HepG2 (cell line): ENCODE measurements around the gene KRTAP19-1. TPM values are rescaled to one million over a fixed set of nuclear protein-coding genes. Genes with fewer than 3 reads are reported as not detected.

Experiments used
- ATAC-seq: fragments of 200-7000 bp; cut with Tn5 transposase; 3 replicates; pipeline ENCODE4 v1.9.1; 2020; ENCODE audit warnings: mild to moderate bottlenecking, moderate library complexity
- BruUV-seq: library from RNA; stranded (reverse); fragments of 400-500 nt; replicated peaks from 2 replicates; lab custom pipeline; 2021; lab: Mats Ljungman, UMichigan
- CTCF ChIA-PET: fragments of 300-600 bp; formaldehyde crosslinking; extraction: SDS; loops from one replicate; lab custom pipeline; 2021; ENCODE audit warnings: low total read pairs, inconsistent platforms, low intra/inter-chr PET ratio; lab: Yijun Ruan, JAX
- POLR2A ChIA-PET: fragments of 350-600 bp; sonication (Branson Sonifier 250); formaldehyde crosslinking; loops from one replicate; lab custom pipeline; 2020; ENCODE audit warnings: antibody characterized with exemption, inconsistent platforms; lab: Yijun Ruan, JAX
- DNase-seq: peaks from one replicate; pipeline ENCODE4 v3.0.0-alpha.2; 2015; ENCODE audit warnings: low spot score
- FAIRE-seq: peaks from 3 replicates; lab custom pipeline; 2011; peaks lifted over from hg19 to GRCh38; lab: Jason Lieb, UNC
- H2AFZ ChIP-seq: one replicate; pipeline ENCODE4 v1.6.1; 2011; ENCODE audit warnings: low read length, inconsistent platforms
- H3K27ac ChIP-seq: fragments of 300-600 bp; 3 replicates; pipeline ENCODE4 v1.8.0; 2011; ENCODE audit warnings: mixed run types, mild to moderate bottlenecking, mixed read lengths, low read length, inconsistent platforms; ENCODE audit not compliant: insufficient read depth; ENCODE audit errors: extremely low read length
- H3K27me3 ChIP-seq, 2 experiments: fragments of 200-600 bp in 1 of 2; 2 replicates in 1 of 2; 3 replicates in 1 of 2; pipeline versions ENCODE4 v1.6.0 to v1.8.0; 2011; ENCODE audit warnings: low read length in 2 of 2, mild to moderate bottlenecking in 2 of 2, moderate library complexity in 2 of 2, inconsistent platforms in 1 of 2; ENCODE audit not compliant: insufficient read depth in 2 of 2, control insufficient read depth in 1 of 2
- H3K36me3 ChIP-seq, 2 experiments: fragments of 200-600 bp in 1 of 2; replicated peaks in 1 of 2; 2 replicates in 1 of 2; 3 replicates in 1 of 2; pipeline versions ENCODE4 v1.5.1 to v1.8.0; 2011; ENCODE audit warnings: low read length in 2 of 2, inconsistent platforms in 1 of 2; ENCODE audit not compliant: insufficient read depth in 2 of 2, control insufficient read depth in 1 of 2
- H3K4me1 ChIP-seq: 2 replicates; pipeline ENCODE4 v1.5.1; 2012; ENCODE audit warnings: low read length, inconsistent platforms; ENCODE audit not compliant: insufficient read depth
- H3K4me2 ChIP-seq: 2 replicates; pipeline ENCODE4 v1.6.0; 2011; ENCODE audit warnings: low read depth, low read length, inconsistent platforms
- H3K4me3 ChIP-seq, 3 experiments: fragments of 200-600 bp in 1 of 3; sonication (generic), shearing (Covaris generic) in 1 of 3; replicated peaks in 1 of 3; 2 replicates each; pipeline ENCODE4 v1.5.1; 2011 to 2016; ENCODE audit warnings: low read length in 3 of 3, inconsistent platforms in 2 of 3, low read depth in 2 of 3, mild to moderate bottlenecking in 2 of 3, control low read depth in 1 of 3, mixed read lengths in 1 of 3; ENCODE audit not compliant: insufficient read depth in 1 of 3
- H3K79me2 ChIP-seq: one replicate; pipeline ENCODE4 v1.6.1; 2011; ENCODE audit warnings: low read length, inconsistent platforms; ENCODE audit not compliant: insufficient read depth
- H3K9ac ChIP-seq: 2 replicates; pipeline ENCODE4 v1.6.0; 2011; ENCODE audit warnings: mild to moderate bottlenecking, low read depth, low read length, inconsistent platforms; ENCODE audit not compliant: insufficient read depth
- H3K9me3 ChIP-seq: 2 replicates; pipeline ENCODE4 v1.5.1; 2012; ENCODE audit warnings: mild to moderate bottlenecking, low read length
- H4K20me1 ChIP-seq: 2 replicates; pipeline ENCODE4 v1.6.0; 2011; ENCODE audit warnings: inconsistent platforms, mild to moderate bottlenecking, low read length, moderate library complexity; ENCODE audit not compliant: insufficient read depth
- AHR ChIP-seq: IDR thresholded peaks from 2 replicates; pipeline ENCODE4 v1.6.1; 2018; ENCODE audit warnings: missing genetic modification reagents, missing compliant biosample characterization
- AKAP8 ChIP-seq: sonication (generic); formaldehyde crosslinking; IDR thresholded peaks from 2 replicates; pipeline ENCODE4 v1.5.1; 2020; ENCODE audit warnings: mild to moderate bottlenecking, missing genetic modification reagents
- CERS6 ChIP-seq: sonication (generic); formaldehyde crosslinking; IDR thresholded peaks from 2 replicates; pipeline ENCODE4 v1.5.0; 2020; ENCODE audit warnings: missing genetic modification reagents
- HNRNPH1 ChIP-seq: fragments of 200-400 bp; formaldehyde crosslinking; optimal IDR thresholded peaks from 2 replicates; pipeline ENCODE3; 2017; ENCODE audit warnings: mild to moderate bottlenecking, low read depth, low read length
- KMT2A ChIP-seq: sonication (generic); formaldehyde crosslinking; IDR thresholded peaks from 2 replicates; pipeline ENCODE4 v1.4.0; 2020; ENCODE audit warnings: missing genetic modification reagents
- NFYB ChIP-seq: sonication (generic); formaldehyde crosslinking; IDR thresholded peaks from 2 replicates; pipeline ENCODE4 v1.4.0; 2020; ENCODE audit warnings: missing genetic modification reagents
- XRCC5 ChIP-seq: fragments of 200-400 bp; formaldehyde crosslinking; optimal IDR thresholded peaks from 2 replicates; pipeline ENCODE3; 2017; ENCODE audit warnings: mild to moderate bottlenecking, low read length
- ZEB1 ChIP-seq: IDR thresholded peaks from 2 replicates; pipeline ENCODE4 v1.6.1; 2012; ENCODE audit warnings: mild to moderate bottlenecking, low read depth, inconsistent platforms; ENCODE audit not compliant: insufficient replicate concordance
- ZNF329 ChIP-seq: sonication (generic); formaldehyde crosslinking; IDR thresholded peaks from 2 replicates; pipeline ENCODE4 v1.9.0; 2021; ENCODE audit warnings: low read depth, mild to moderate bottlenecking, missing genetic modification reagents
- WGBS: methylation state at CpG from one replicate; pipeline ENCODE4 v1.1.6; 2017; ENCODE audit warnings: low lambda C conversion rate; 5-methylcytosine and 5-hydroxymethylcytosine counted together
- in situ Hi-C: cut with HindIII; loops from 2 replicates; pipeline ENCODE4 v1.10.0; 2017; ENCODE audit warnings: low pct_unique_long_range_greater_than_20kb; ENCODE audit not compliant: extremely low pct_ligation_motif_present
- intact Hi-C: fragments of 100-400 bp; cut with micrococcal nuclease; formaldehyde crosslinking; loops from one replicate; pipeline ENCODE4 v1.10.0; 2022; ENCODE audit not compliant: unreplicated experiment
- polyA plus RNA-seq, 8 experiments: library from polyadenylated mRNA; depleted of rRNA in 3 of 8; stranded (reverse) in 7 of 8; unstranded in 1 of 8; fragments of >200 nt; fragmentation: Illumina TruSeq in 4 of 8; extraction: Trizol in 4 of 8; gene quantifications; 2 replicates each; pipeline versions ENCODE4 v1.2.1 to v1.2.3, GENCODE V29; 2011 to 2016; ENCODE audit warnings: low read depth in 4 of 8, missing spikeins in 1 of 8, mixed read lengths in 1 of 8; ENCODE audit not compliant: insufficient read depth in 1 of 8
- total RNA-seq, 5 experiments: library from RNA; depleted of rRNA; stranded (reverse); fragments of >200 nt; fragmentation: Illumina TruSeq; extraction: Trizol; gene quantifications; 2 replicates each; pipeline ENCODE4 v1.2.3, GENCODE V29; 2016; ENCODE audit warnings: low read depth in 1 of 5
- TF ChIP-seq, protein P1 (sequence below): sonication (generic); formaldehyde crosslinking; IDR thresholded peaks from 2 replicates; pipeline ENCODE4 v1.9.0; 2022; ENCODE audit warnings: low read depth, missing genetic modification reagents

KRTAP19-1 gene
- total and polyA plus RNA-seq, 2 of the 13 experiments (the other 11 are each of a cell fraction or from before 2014, with no cell fraction given): not detected

- 0% methylated on average over 4 of the region's 4 CpGs for WGBS
- ATAC-seq: no peak
- DNase-seq: no peak
- H2AFZ ChIP-seq: no peak overlapping the region
- H3K4me1 ChIP-seq: no peaks in the 10 kb centered on the region
- POLR2A ChIA-PET: no interaction called here
- no peak overlapping the region for H3K4me2 ChIP-seq
- no peaks in the 10 kb centered on the region for H3K36me3 ChIP-seq
- peaks cover 83% of the 10 kb centered on the region for H3K9me3 ChIP-seq
- CTCF ChIA-PET: no interaction called here
- H4K20me1 ChIP-seq: no peaks in the 10 kb centered on the region
- no peak for TF ChIP-seq XRCC5
- no peak for TF ChIP-seq ZEB1
- TF ChIP-seq NFYB: no peak
- TF ChIP-seq, protein P1, sequence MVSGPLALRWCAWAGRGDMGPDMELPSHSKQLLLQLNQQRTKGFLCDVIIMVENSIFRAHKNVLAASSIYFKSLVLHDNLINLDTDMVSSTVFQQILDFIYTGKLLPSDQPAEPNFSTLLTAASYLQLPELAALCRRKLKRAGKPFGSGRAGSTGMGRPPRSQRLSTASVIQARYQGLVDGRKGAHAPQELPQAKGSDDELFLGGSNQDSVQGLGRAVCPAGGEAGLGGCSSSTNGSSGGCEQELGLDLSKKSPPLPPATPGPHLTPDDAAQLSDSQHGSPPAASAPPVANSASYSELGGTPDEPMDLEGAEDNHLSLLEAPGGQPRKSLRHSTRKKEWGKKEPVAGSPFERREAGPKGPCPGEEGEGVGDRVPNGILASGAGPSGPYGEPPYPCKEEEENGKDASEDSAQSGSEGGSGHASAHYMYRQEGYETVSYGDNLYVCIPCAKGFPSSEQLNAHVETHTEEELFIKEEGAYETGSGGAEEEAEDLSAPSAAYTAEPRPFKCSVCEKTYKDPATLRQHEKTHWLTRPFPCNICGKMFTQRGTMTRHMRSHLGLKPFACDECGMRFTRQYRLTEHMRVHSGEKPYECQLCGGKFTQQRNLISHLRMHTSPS (CRISPR knock-in tag): no peak
- TF ChIP-seq KMT2A: no peak
- no peak for TF ChIP-seq AKAP8 (CRISPR knock-in tag)
- TF ChIP-seq ZNF329 (CRISPR knock-in tag): no peak
- TF ChIP-seq AHR (CRISPR knock-in tag): no peak
- no peak for TF ChIP-seq HNRNPH1
- TF ChIP-seq CERS6 (CRISPR knock-in tag): no peak
- H3K27me3 ChIP-seq: no peaks in the 10 kb centered on the region
- no TSS peak for BruUV-seq
- FAIRE-seq: no peak
- intact Hi-C loops (no loop called here), in situ Hi-C loops (no loop called here)
- no peak overlapping the region for H3K4me3 ChIP-seq
- no peaks in the 10 kb centered on the region for H3K79me2 ChIP-seq
- H3K9ac ChIP-seq: no peak overlapping the region
- H3K27ac ChIP-seq: no peak overlapping the region
These were observed 33.1 kb downstream of the KRTAP19-1 start for GRCh38 chr21:30447056-30447455.
